Endothelial cell of umbilical vein (primary cell): ENCODE data around the gene MAP4K1.

Experiments used
- EZH2 ChIP-seq: IDR thresholded peaks from 2 replicates; pipeline ENCODE4 v1.6.1; 2012; ENCODE audit warnings: borderline replicate concordance, low read depth, mild to moderate bottlenecking, moderate library complexity, low read length, inconsistent platforms; ENCODE audit not compliant: severe bottlenecking
- FOS ChIP-seq: IDR thresholded peaks from 2 replicates; pipeline ENCODE4 v1.6.1; 2011; ENCODE audit warnings: mild to moderate bottlenecking, low read length, moderate library complexity, borderline replicate concordance; ENCODE audit not compliant: insufficient read depth
- MYC ChIP-seq: IDR thresholded peaks from one replicate; pipeline ENCODE4 v1.6.1; 2011; ENCODE audit warnings: mild to moderate bottlenecking, low read depth, low read length
- POLR2A ChIP-seq: IDR thresholded peaks from 2 replicates; pipeline ENCODE4 v1.6.1; 2012; ENCODE audit warnings: low read depth, mild to moderate bottlenecking, control low read depth, low read length
- POLR2AphosphoS5 ChIP-seq: IDR thresholded peaks from 2 replicates; pipeline ENCODE4 v1.6.1; 2012; ENCODE audit warnings: low read depth, mild to moderate bottlenecking, control low read depth, low read length, moderate library complexity; ENCODE audit not compliant: insufficient read depth
- TF ChIP-seq, protein P1 (sequence below), 2 donors: IDR thresholded peaks; 1 replicate in 1 of 2; 2 replicates in 1 of 2; pipeline ENCODE4 v1.5.1; 2011; ENCODE audit warnings: low read length in 2 of 2, mild to moderate bottlenecking in 2 of 2, moderate library complexity in 2 of 2, control low read depth in 1 of 2, inconsistent platforms in 1 of 2, low read depth in 1 of 2; ENCODE audit not compliant: insufficient read depth in 1 of 2; ENCODE audit errors: extremely low read depth in 1 of 2
- TF ChIP-seq, protein P2 (sequence below): IDR thresholded peaks from 2 replicates; pipeline ENCODE4 v1.6.1; 2011; ENCODE audit not compliant: insufficient read depth, insufficient read length

DNA sequence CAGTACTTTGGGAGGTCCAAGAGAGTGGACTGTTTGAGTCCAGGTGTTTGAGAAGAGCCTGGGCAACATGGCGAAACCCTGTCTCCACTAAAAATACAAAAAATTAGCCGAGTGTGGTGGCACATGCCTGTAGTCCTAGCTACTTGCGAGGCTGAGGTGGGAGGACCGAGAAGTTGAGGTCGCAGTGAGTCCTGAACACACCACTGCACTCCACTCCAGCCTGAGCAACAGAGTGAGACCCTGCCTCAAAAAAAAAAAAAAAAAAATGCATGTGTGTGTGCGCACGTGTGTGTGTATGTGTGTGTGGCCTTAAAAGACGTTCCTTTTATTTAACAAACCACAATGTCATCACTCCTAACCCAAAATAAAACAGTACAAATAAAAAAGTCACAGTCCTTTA is 62.6 kb downstream of the MAP4K1 start:
- TF ChIP-seq, protein P1, sequence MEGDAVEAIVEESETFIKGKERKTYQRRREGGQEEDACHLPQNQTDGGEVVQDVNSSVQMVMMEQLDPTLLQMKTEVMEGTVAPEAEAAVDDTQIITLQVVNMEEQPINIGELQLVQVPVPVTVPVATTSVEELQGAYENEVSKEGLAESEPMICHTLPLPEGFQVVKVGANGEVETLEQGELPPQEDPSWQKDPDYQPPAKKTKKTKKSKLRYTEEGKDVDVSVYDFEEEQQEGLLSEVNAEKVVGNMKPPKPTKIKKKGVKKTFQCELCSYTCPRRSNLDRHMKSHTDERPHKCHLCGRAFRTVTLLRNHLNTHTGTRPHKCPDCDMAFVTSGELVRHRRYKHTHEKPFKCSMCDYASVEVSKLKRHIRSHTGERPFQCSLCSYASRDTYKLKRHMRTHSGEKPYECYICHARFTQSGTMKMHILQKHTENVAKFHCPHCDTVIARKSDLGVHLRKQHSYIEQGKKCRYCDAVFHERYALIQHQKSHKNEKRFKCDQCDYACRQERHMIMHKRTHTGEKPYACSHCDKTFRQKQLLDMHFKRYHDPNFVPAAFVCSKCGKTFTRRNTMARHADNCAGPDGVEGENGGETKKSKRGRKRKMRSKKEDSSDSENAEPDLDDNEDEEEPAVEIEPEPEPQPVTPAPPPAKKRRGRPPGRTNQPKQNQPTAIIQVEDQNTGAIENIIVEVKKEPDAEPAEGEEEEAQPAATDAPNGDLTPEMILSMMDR (IDR thresholded peaks at IDR 0.05; ENCODE audit: extremely low read depth in 1 of 2, insufficient read depth in 1 of 2, low read depth in 1 of 2, low read length in 2 of 2): no peak
- TF ChIP-seq POLR2A (no peak), POLR2AphosphoS5 (no peak), EZH2 (no peak), FOS (no peak), MYC (no peak)
- TF ChIP-seq, protein P2, sequence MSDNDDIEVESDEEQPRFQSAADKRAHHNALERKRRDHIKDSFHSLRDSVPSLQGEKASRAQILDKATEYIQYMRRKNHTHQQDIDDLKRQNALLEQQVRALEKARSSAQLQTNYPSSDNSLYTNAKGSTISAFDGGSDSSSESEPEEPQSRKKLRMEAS: no peak
